Measurements from ENCODE around the gene NME4.
A peak's percentile ranks its signal among the peaks of the same experiment; 100 is the strongest.

NME4 gene

DNA sequence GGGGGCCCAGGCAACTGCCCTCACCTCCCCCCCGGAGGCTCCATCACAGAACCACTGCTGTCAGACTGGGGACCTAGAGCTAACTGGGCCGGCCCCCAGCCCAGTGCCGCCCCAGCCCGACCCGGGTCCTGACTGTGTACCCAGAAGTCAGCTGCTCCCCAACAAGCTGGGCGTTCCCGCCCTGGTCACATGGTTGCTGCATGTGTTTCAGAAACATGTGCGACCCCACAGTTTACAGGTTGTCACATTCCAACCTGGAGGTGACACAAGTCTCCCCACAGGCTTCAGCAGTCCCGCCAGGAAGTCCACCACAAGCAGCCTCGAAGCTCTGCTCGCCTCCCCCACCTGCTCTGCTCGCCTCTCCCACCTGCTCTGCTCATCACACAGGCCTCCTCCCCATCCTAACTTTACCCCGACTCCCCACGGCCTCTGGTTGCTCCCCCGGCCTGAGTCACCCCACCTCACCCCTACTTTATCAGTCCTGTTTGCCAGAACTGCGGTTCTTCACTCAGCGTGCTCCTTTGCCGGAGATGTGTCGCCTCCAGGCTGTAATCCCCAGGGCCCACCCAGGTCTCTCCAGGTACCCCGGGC is 27.6 kb upstream of the NME4 start:
- Histone ChIP-seq H4K8ac (ENCODE audit: low read length) (no peak overlapping the region), H2AFZ (ENCODE audit: low read depth, low read length) (no peak overlapping the region), H2BK15ac (ENCODE audit: low read depth, poor library complexity, severe bottlenecking) (no peak overlapping the region), H3K4ac (ENCODE audit: low read depth in 1 of 2, low read length in 2 of 2) (no peak overlapping the region), H3K9me3 (ENCODE audit: control insufficient read depth, low read length) (no peaks in the 10 kb centered on the region), H3K4me2 (ENCODE audit: low read length, poor library complexity, severe bottlenecking) (peak overlapping the region; percentile 66), H2BK120ac (ENCODE audit: low read depth, low read length) (no peak overlapping the region), H3K9ac (ENCODE audit: low read length) (peak overlapping the region; percentile 62), H3K4me1 (ENCODE audit: control insufficient read depth, insufficient read depth, low read depth, low read length) (peaks cover 25% of the 10 kb centered on the region), H2AK5ac (ENCODE audit: low read length, severe bottlenecking) (no peak overlapping the region), H3K14ac (ENCODE audit: low read length in 2 of 2) (no peak overlapping the region), H3K79me1 (replicated peaks; ENCODE audit: low read length, poor library complexity, severe bottlenecking) (peaks cover 18% of the 10 kb centered on the region), H3K4me3 (ENCODE audit: insufficient read depth in 1 of 2, low read depth in 1 of 2, low read length in 2 of 2) (peak overlapping the region in 1 of 2 experiments; percentile 75), H3K27ac (ENCODE audit: low read length, poor library complexity, severe bottlenecking) (no peak overlapping the region), H2BK12ac (ENCODE audit: low read length in 2 of 2) (no peak overlapping the region), H3K23ac (ENCODE audit: low read length in 2 of 2) (peak overlapping the region in 1 of 2 experiments; percentile 79), H4K91ac (ENCODE audit: low read length) (no peak overlapping the region), H3K18ac (ENCODE audit: low read depth in 1 of 2, low read length in 2 of 2) (no peak overlapping the region), H2BK5ac (ENCODE audit: low read depth, low read length, poor library complexity, severe bottlenecking) (no peak overlapping the region), H3K27me3 (ENCODE audit: control insufficient read depth in 1 of 2, insufficient read depth in 1 of 2, low read length in 2 of 2) (peaks cover 4 to 6% of the 10 kb centered on the region in 2 experiments), H3K36me3 (ENCODE audit: control insufficient read depth in 1 of 2, insufficient read depth in 2 of 2, low read depth in 1 of 2, low read length in 2 of 2) (peaks cover 58 to 78% of the 10 kb centered on the region in 2 experiments)
- 93% methylated on average over 20 of the region's 20 CpGs for WGBS
- no peak for DNase-seq

- H3K9ac ChIP-seq (ENCODE audit: low read length), result peak overlapping the region; percentile 62
- H3K27me3 ChIP-seq (ENCODE audit: control insufficient read depth in 1 of 2, insufficient read depth in 1 of 2, low read length in 2 of 2), result no peaks in the 10 kb centered on the region
- peaks cover 21% of the 10 kb centered on the region for H3K4me1 ChIP-seq (ENCODE audit: control insufficient read depth, insufficient read depth, low read depth, low read length)
- H4K8ac ChIP-seq (ENCODE audit: low read length), result no peak overlapping the region
- H3K23ac ChIP-seq (ENCODE audit: low read length in 2 of 2), result peak overlapping the region in 1 of 2 experiments; percentile 9
- no peak overlapping the region for H2AK5ac ChIP-seq (ENCODE audit: low read length, severe bottlenecking)
- no peak for DNase-seq
- H4K91ac ChIP-seq (ENCODE audit: low read length), result peak overlapping the region; percentile 19
- H3K4ac ChIP-seq (ENCODE audit: low read depth in 1 of 2, low read length in 2 of 2), result peak overlapping the region in 1 of 2 experiments; percentile 56
- no peak overlapping the region for H2AFZ ChIP-seq (ENCODE audit: low read depth, low read length)
- H3K79me1 ChIP-seq (replicated peaks; ENCODE audit: low read length, poor library complexity, severe bottlenecking), result peaks cover 18% of the 10 kb centered on the region
- H3K9me3 ChIP-seq (ENCODE audit: control insufficient read depth, low read length), result no peaks in the 10 kb centered on the region
- no peak overlapping the region for H2BK5ac ChIP-seq (ENCODE audit: low read depth, low read length, poor library complexity, severe bottlenecking)
- 46% methylated on average over 21 of the region's 44 CpGs for WGBS
- H3K14ac ChIP-seq (ENCODE audit: low read length in 2 of 2), result peak overlapping the region in 1 of 2 experiments; percentile 83
- H3K4me2 ChIP-seq (ENCODE audit: low read length, poor library complexity, severe bottlenecking), result peak overlapping the region; percentile 66
- peaks cover 64 to 79% of the 10 kb centered on the region in 2 experiments for H3K36me3 ChIP-seq (ENCODE audit: control insufficient read depth in 1 of 2, insufficient read depth in 2 of 2, low read depth in 1 of 2, low read length in 2 of 2)
- no peak overlapping the region for H3K18ac ChIP-seq (ENCODE audit: low read depth in 1 of 2, low read length in 2 of 2)
- H3K4me3 ChIP-seq (ENCODE audit: insufficient read depth in 1 of 2, low read depth in 1 of 2, low read length in 2 of 2), result peak overlapping the region; percentile 53 to 75
- H2BK12ac ChIP-seq (ENCODE audit: low read length in 2 of 2), result peak overlapping the region in 1 of 2 experiments; percentile 3
- H3K27ac ChIP-seq (ENCODE audit: low read length, poor library complexity, severe bottlenecking), result no peak overlapping the region
- no peak overlapping the region for H2BK120ac ChIP-seq (ENCODE audit: low read depth, low read length)
- no peak overlapping the region for H2BK15ac ChIP-seq (ENCODE audit: low read depth, poor library complexity, severe bottlenecking)
Observed at GRCh38 chr16:369866-370436, 27.0 kb upstream of the NME4 start.

DNA sequence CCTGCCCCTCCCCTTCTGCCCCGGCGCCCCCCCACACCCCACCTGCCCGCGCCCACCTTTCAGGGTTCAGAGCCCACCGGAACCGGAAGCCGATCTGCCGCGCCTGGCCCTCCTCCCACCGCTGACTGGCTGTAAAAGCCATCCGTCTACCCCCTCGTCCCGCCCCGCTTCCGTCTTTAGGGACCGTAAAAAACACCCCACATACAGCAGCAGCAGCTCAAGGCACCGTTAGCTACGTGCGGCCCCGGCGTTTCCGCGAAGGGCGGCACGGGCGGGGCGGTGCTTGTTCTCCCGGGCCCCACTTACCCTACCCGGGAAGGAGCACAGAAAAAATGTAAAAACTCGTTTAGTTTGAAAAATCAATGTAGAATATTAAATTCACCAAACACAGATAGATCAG is 26.6 kb upstream of the NME4 start, which contains the start of gene MRPL28:
Gene MRPL28, minus strand, starts transcription at position 96 of the 400 bp plus-strand sequence. CDS start 320 bp downstream, outside the sequence.
- Histone ChIP-seq H3K4me1 (ENCODE audit: control insufficient read depth, insufficient read depth, low read depth, low read length) (peaks cover 21% of the 10 kb centered on the region), H3K9me3 (ENCODE audit: control insufficient read depth, low read length) (no peaks in the 10 kb centered on the region), H2AFZ (ENCODE audit: low read depth, low read length) (no peak within 1 kb of the TSS), H2BK12ac (ENCODE audit: low read length in 2 of 2) (peak within 1 kb of the TSS in 1 of 2 experiments; percentile 3), H2BK5ac (ENCODE audit: low read depth, low read length, poor library complexity, severe bottlenecking) (no peak within 1 kb of the TSS), H2BK120ac (ENCODE audit: low read depth, low read length) (no peak within 1 kb of the TSS), H3K9ac (ENCODE audit: low read length) (peak within 1 kb of the TSS; percentile 80), H2BK15ac (ENCODE audit: low read depth, poor library complexity, severe bottlenecking) (no peak within 1 kb of the TSS), H3K27me3 (ENCODE audit: control insufficient read depth in 1 of 2, insufficient read depth in 1 of 2, low read length in 2 of 2) (no peaks in the 10 kb centered on the region), H3K36me3 (ENCODE audit: control insufficient read depth in 1 of 2, insufficient read depth in 2 of 2, low read depth in 1 of 2, low read length in 2 of 2) (peaks cover 67 to 83% of the 10 kb centered on the region in 2 experiments), H3K14ac (ENCODE audit: low read length in 2 of 2) (peak within 1 kb of the TSS in 1 of 2 experiments; percentile 83), H3K79me1 (replicated peaks; ENCODE audit: low read length, poor library complexity, severe bottlenecking) (peaks cover 18% of the 10 kb centered on the region), H4K8ac (ENCODE audit: low read length) (peak within 1 kb of the TSS; percentile 59), H3K23ac (ENCODE audit: low read length in 2 of 2) (peak within 1 kb of the TSS in 1 of 2 experiments; percentile 9), H3K4me3 (ENCODE audit: insufficient read depth in 1 of 2, low read depth in 1 of 2, low read length in 2 of 2) (peak within 1 kb of the TSS; percentile 53 to 75), H4K91ac (ENCODE audit: low read length) (peak within 1 kb of the TSS; percentile 55), H3K27ac (ENCODE audit: low read length, poor library complexity, severe bottlenecking) (peak within 1 kb of the TSS; percentile 16), H3K4ac (ENCODE audit: low read depth in 1 of 2, low read length in 2 of 2) (peak within 1 kb of the TSS; percentile 56 to 76), H3K4me2 (ENCODE audit: low read length, poor library complexity, severe bottlenecking) (peak within 1 kb of the TSS; percentile 66), H3K18ac (ENCODE audit: low read depth in 1 of 2, low read length in 2 of 2) (no peak within 1 kb of the TSS), H2AK5ac (ENCODE audit: low read length, severe bottlenecking) (peak within 1 kb of the TSS; percentile 59)
- 0% methylated on average over 19 of the region's 30 CpGs for WGBS
- DNase-seq, result peak; percentile 95

DNA sequence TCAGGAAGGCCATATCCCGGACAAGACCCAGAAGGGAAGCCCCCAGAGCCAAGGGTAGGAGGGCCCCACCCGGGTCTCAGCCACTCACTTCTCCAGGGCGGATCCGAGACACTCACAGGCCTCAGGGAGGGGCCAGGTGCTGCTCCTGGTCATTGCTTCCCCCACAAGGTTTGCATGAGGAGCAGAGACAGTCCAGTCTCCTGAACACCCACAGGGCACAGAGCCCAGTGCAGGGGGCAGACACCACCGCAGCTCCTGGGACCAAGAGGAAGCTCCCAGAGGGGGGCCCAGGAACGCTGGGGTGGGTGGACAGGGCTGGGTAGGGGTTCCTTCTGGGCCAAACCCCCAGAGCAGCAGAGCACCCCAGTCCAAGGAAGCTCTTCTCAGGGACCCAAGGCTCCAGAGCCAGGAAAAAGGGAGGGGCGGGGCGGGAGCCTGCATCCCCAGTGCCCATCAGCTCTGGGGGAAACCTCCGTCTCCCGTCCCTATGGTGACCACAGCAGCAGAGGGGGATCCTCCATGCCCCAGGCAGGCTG is 26.0 kb upstream of the NME4 start:
- Histone ChIP-seq H3K27ac (ENCODE audit: low read length, poor library complexity, severe bottlenecking) (peak overlapping the region; percentile 16), H2BK5ac (ENCODE audit: low read depth, low read length, poor library complexity, severe bottlenecking) (no peak overlapping the region), H3K27me3 (ENCODE audit: control insufficient read depth in 1 of 2, insufficient read depth in 1 of 2, low read length in 2 of 2) (no peaks in the 10 kb centered on the region), H3K14ac (ENCODE audit: low read length in 2 of 2) (no peak overlapping the region), H4K91ac (ENCODE audit: low read length) (peak overlapping the region; percentile 55), H3K79me1 (replicated peaks; ENCODE audit: low read length, poor library complexity, severe bottlenecking) (peaks cover 20% of the 10 kb centered on the region), H3K18ac (ENCODE audit: low read depth in 1 of 2, low read length in 2 of 2) (no peak overlapping the region), H3K9ac (ENCODE audit: low read length) (peak overlapping the region; percentile 80), H2AK5ac (ENCODE audit: low read length, severe bottlenecking) (peak overlapping the region; percentile 59), H3K4me1 (ENCODE audit: control insufficient read depth, insufficient read depth, low read depth, low read length) (peaks cover 20% of the 10 kb centered on the region), H3K4me3 (ENCODE audit: insufficient read depth in 1 of 2, low read depth in 1 of 2, low read length in 2 of 2) (peak overlapping the region in 1 of 2 experiments; percentile 58), H2AFZ (ENCODE audit: low read depth, low read length) (no peak overlapping the region), H2BK12ac (ENCODE audit: low read length in 2 of 2) (no peak overlapping the region), H3K36me3 (ENCODE audit: control insufficient read depth in 1 of 2, insufficient read depth in 2 of 2, low read depth in 1 of 2, low read length in 2 of 2) (peaks cover 71 to 87% of the 10 kb centered on the region in 2 experiments), H3K4me2 (ENCODE audit: low read length, poor library complexity, severe bottlenecking) (no peak overlapping the region), H4K8ac (ENCODE audit: low read length) (peak overlapping the region; percentile 59), H2BK15ac (ENCODE audit: low read depth, poor library complexity, severe bottlenecking) (no peak overlapping the region), H3K23ac (ENCODE audit: low read length in 2 of 2) (no peak overlapping the region), H3K4ac (ENCODE audit: low read depth in 1 of 2, low read length in 2 of 2) (peak overlapping the region; percentile 45 to 76), H3K9me3 (ENCODE audit: control insufficient read depth, low read length) (no peaks in the 10 kb centered on the region), H2BK120ac (ENCODE audit: low read depth, low read length) (no peak overlapping the region)
- 78% methylated on average over 10 of the region's 10 CpGs for WGBS
- no peak for DNase-seq
